ENCODE results near the gene UBASH3A.

GRCh38 chr21:42395905-42396651 lies 7.6 kb upstream of the UBASH3A start, which contains the start of gene TMPRSS3:
- no peak for TF ChIP-seq CTCF (IDR thresholded peaks at IDR 0.05)
- TF ChIP-seq, protein P1, sequence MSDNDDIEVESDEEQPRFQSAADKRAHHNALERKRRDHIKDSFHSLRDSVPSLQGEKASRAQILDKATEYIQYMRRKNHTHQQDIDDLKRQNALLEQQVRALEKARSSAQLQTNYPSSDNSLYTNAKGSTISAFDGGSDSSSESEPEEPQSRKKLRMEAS (IDR thresholded peaks at IDR 0.05; ENCODE audit: low read depth), result no peak
- no peak for TF ChIP-seq NRF1 (IDR thresholded peaks at IDR 0.05; ENCODE audit: low read depth, low read length)
- TF ChIP-seq, protein P2, sequence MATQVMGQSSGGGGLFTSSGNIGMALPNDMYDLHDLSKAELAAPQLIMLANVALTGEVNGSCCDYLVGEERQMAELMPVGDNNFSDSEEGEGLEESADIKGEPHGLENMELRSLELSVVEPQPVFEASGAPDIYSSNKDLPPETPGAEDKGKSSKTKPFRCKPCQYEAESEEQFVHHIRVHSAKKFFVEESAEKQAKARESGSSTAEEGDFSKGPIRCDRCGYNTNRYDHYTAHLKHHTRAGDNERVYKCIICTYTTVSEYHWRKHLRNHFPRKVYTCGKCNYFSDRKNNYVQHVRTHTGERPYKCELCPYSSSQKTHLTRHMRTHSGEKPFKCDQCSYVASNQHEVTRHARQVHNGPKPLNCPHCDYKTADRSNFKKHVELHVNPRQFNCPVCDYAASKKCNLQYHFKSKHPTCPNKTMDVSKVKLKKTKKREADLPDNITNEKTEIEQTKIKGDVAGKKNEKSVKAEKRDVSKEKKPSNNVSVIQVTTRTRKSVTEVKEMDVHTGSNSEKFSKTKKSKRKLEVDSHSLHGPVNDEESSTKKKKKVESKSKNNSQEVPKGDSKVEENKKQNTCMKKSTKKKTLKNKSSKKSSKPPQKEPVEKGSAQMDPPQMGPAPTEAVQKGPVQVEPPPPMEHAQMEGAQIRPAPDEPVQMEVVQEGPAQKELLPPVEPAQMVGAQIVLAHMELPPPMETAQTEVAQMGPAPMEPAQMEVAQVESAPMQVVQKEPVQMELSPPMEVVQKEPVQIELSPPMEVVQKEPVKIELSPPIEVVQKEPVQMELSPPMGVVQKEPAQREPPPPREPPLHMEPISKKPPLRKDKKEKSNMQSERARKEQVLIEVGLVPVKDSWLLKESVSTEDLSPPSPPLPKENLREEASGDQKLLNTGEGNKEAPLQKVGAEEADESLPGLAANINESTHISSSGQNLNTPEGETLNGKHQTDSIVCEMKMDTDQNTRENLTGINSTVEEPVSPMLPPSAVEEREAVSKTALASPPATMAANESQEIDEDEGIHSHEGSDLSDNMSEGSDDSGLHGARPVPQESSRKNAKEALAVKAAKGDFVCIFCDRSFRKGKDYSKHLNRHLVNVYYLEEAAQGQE (IDR thresholded peaks at IDR 0.05; ENCODE audit: low read depth, low read length), result no peak
- no peak for TF ChIP-seq SIN3A (IDR thresholded peaks at IDR 0.05; ENCODE audit: borderline replicate concordance, low read depth, low read length)
- no peak for TF ChIP-seq GABPA (IDR thresholded peaks at IDR 0.05; ENCODE audit: low read depth)
- TF ChIP-seq POLR2AphosphoS5 (IDR thresholded peaks at IDR 0.05; ENCODE audit: low read depth, low read length), result no peak
- TF ChIP-seq FOXJ3 (CRISPR knock-in tag; IDR thresholded peaks at IDR 0.05), result no peak
- no peak for TF ChIP-seq YY1 (IDR thresholded peaks at IDR 0.05; ENCODE audit: low read depth)
- TF ChIP-seq RFX5 (IDR thresholded peaks at IDR 0.05; ENCODE audit: low read length), result no peak
- TF ChIP-seq EP300 (IDR thresholded peaks at IDR 0.05; ENCODE audit: borderline replicate concordance in 1 of 2, low read depth in 1 of 2, low read length in 1 of 2), result no peak
- TF ChIP-seq GATA2 (CRISPR knock-in tag; IDR thresholded peaks at IDR 0.05), result no peak
- TF ChIP-seq EZH2phosphoT487 (IDR thresholded peaks at IDR 0.05; ENCODE audit: borderline replicate concordance, low read depth), result no peak
- no peak for TF ChIP-seq CHD2 (IDR thresholded peaks at IDR 0.05; ENCODE audit: low read length, partially characterized antibody)
